ENCODE data around the gene KCNQ5. TPM values are rescaled to one million over a fixed set of nuclear protein-coding genes. Genes with fewer than 3 reads are reported as not detected.
"Not testable (repeated sequence)": the region's sequence is repeated elsewhere in the genome, so short reads cannot be mapped to it uniquely, and the experiment has no call there.

KCNQ5 gene
- total and polyA plus RNA-seq, 2 donors (not counting 1 experiment from before 2014, with no cell fraction given) = 0.74 to 4.6 TPM

DNA sequence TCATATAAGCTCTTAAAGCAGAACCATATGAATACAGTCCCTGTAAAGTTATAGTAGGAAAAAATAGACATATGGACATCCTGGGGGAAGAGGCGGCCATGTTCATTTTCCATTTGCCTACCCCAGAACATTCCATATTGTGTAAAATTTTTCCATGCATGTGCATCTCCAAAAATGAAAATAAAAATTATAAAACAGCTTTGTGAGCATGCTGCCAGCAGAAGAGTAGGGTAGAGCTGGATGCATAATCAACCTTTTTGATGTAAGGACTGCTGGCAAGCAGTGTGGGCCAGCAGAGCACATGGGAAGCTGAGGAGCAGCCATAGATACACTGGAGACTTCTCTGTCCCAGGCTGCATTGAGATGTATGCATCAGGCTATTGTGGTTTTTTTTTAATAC, 271.0 kb downstream of the KCNQ5 start:
- Histone ChIP-seq H3K27ac (ENCODE audit: insufficient read depth, low read length) (no peak overlapping the region), H3K4me3 (replicated peaks in 1 of 4; ENCODE audit: control extremely low read depth in 1 of 4, insufficient read depth in 1 of 4, low read depth in 3 of 4, low read length in 4 of 4) (no peak overlapping the region), H3K4me2 (ENCODE audit: extremely low read depth, insufficient read depth, low read length) (no peak overlapping the region), H4K20me1 (ENCODE audit: control insufficient read depth, extremely low read depth, insufficient read depth, low read length) (no peaks in the 10 kb centered on the region), H3K79me2 (ENCODE audit: control insufficient read depth, insufficient read depth, low read length) (no peaks in the 10 kb centered on the region), H3K9ac (ENCODE audit: insufficient read depth, low read length) (no peak overlapping the region), H3K27me3 (ENCODE audit: control insufficient read depth, insufficient read depth, low read length) (no peaks in the 10 kb centered on the region), H3K36me3 (ENCODE audit: control insufficient read depth, insufficient read depth, low read length) (no peaks in the 10 kb centered on the region), H3K4me1 (ENCODE audit: control insufficient read depth, extremely low read depth, insufficient read depth, low read length) (no peaks in the 10 kb centered on the region), H2AFZ (ENCODE audit: low read length) (no peak overlapping the region), H3K9me3 (ENCODE audit: control insufficient read depth, insufficient read depth, low read depth, low read length) (no peaks in the 10 kb centered on the region)
- TF ChIP-seq, protein P1, sequence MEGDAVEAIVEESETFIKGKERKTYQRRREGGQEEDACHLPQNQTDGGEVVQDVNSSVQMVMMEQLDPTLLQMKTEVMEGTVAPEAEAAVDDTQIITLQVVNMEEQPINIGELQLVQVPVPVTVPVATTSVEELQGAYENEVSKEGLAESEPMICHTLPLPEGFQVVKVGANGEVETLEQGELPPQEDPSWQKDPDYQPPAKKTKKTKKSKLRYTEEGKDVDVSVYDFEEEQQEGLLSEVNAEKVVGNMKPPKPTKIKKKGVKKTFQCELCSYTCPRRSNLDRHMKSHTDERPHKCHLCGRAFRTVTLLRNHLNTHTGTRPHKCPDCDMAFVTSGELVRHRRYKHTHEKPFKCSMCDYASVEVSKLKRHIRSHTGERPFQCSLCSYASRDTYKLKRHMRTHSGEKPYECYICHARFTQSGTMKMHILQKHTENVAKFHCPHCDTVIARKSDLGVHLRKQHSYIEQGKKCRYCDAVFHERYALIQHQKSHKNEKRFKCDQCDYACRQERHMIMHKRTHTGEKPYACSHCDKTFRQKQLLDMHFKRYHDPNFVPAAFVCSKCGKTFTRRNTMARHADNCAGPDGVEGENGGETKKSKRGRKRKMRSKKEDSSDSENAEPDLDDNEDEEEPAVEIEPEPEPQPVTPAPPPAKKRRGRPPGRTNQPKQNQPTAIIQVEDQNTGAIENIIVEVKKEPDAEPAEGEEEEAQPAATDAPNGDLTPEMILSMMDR (conservative IDR thresholded peaks at IDR 0.05 in 1 of 2, IDR thresholded peaks at IDR 0.05 in 1 of 2; ENCODE audit: low read depth in 1 of 2, low read length in 2 of 2) = no peak
- no peak for TF ChIP-seq EZH2 (IDR thresholded peaks at IDR 0.05; ENCODE audit: low read length, missing control alignments)
- DNase-seq (ENCODE audit: low read depth in 2 of 2) = no peak

DNA sequence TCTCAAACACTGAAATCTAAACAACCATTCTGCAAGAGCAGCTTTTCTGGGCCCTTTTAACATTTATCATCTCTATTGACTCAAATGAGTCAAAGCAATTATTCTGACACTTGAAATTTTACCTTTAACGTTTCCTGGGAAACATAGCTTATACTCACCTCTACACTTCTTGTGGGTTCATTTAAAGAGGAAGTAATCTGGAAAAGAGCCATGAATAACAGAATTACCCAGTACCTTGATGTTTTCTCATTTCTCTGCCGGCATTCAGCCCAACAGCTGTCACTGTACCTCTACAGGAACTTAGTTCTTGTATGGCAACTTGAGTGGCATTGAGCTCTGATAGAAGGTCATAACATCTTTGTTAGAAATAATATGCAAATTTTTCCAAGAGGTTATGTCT, 272.2 kb downstream of the KCNQ5 start:
- Histone ChIP-seq H4K20me1 (ENCODE audit: control insufficient read depth, extremely low read depth, insufficient read depth, low read length) (no peaks in the 10 kb centered on the region), H3K4me3 (replicated peaks in 1 of 4; ENCODE audit: control extremely low read depth in 1 of 4, insufficient read depth in 1 of 4, low read depth in 3 of 4, low read length in 4 of 4) (no peak overlapping the region), H3K27me3 (ENCODE audit: control insufficient read depth, insufficient read depth, low read length) (no peaks in the 10 kb centered on the region), H3K9me3 (ENCODE audit: control insufficient read depth, insufficient read depth, low read depth, low read length) (no peaks in the 10 kb centered on the region), H3K36me3 (ENCODE audit: control insufficient read depth, insufficient read depth, low read length) (no peaks in the 10 kb centered on the region), H3K9ac (ENCODE audit: insufficient read depth, low read length) (no peak overlapping the region), H3K27ac (ENCODE audit: insufficient read depth, low read length) (no peak overlapping the region), H3K4me1 (ENCODE audit: control insufficient read depth, extremely low read depth, insufficient read depth, low read length) (no peaks in the 10 kb centered on the region), H2AFZ (ENCODE audit: low read length) (no peak overlapping the region), H3K79me2 (ENCODE audit: control insufficient read depth, insufficient read depth, low read length) (no peaks in the 10 kb centered on the region), H3K4me2 (ENCODE audit: extremely low read depth, insufficient read depth, low read length) (no peak overlapping the region)
- TF ChIP-seq, protein P1 (conservative IDR thresholded peaks at IDR 0.05 in 1 of 2, IDR thresholded peaks at IDR 0.05 in 1 of 2; ENCODE audit: low read depth in 1 of 2, low read length in 2 of 2) = no peak
- TF ChIP-seq EZH2 (IDR thresholded peaks at IDR 0.05; ENCODE audit: low read length, missing control alignments) = no peak
- peak in 1 of 2 donors; percentile 5 for DNase-seq (ENCODE audit: low read depth in 2 of 2)

DNA sequence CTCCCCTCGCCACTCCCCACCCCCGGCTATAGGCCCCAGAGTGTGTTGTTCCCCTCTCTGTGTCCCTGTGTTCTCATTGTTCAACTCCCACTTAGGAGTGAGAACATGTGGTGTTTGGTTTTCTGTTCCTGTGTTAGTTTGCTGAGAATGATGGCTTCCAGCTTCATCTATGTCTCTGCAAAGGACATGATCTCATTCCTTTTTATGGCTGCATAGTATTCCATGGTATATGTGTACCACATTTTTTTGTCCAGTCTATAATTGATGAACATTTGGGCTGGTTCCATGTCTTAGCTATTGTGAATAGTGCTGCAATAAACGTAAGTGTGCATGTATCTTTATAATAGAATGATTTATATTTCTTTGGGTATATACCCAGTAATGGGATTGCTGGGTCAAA, 276.4 kb downstream of the KCNQ5 start:
- DNase-seq (ENCODE audit: low read depth in 2 of 2); H3K4me2 ChIP-seq (ENCODE audit: extremely low read depth, insufficient read depth, low read length); H2AFZ ChIP-seq (ENCODE audit: low read length); H3K9me3 ChIP-seq (ENCODE audit: control insufficient read depth, insufficient read depth, low read depth, low read length); H3K27me3 ChIP-seq (ENCODE audit: control insufficient read depth, insufficient read depth, low read length); H3K36me3 ChIP-seq (ENCODE audit: control insufficient read depth, insufficient read depth, low read length); H3K79me2 ChIP-seq (ENCODE audit: control insufficient read depth, insufficient read depth, low read length); H3K4me1 ChIP-seq (ENCODE audit: control insufficient read depth, extremely low read depth, insufficient read depth, low read length); H4K20me1 ChIP-seq (ENCODE audit: control insufficient read depth, extremely low read depth, insufficient read depth, low read length); H3K4me3 ChIP-seq (replicated peaks in 1 of 4; ENCODE audit: control extremely low read depth in 1 of 4, insufficient read depth in 1 of 4, low read depth in 3 of 4, low read length in 4 of 4); H3K9ac ChIP-seq (ENCODE audit: insufficient read depth, low read length); H3K27ac ChIP-seq (ENCODE audit: insufficient read depth, low read length): not testable (repeated sequence)
